Measurements from ENCODE around the gene KIAA1217. TPM values are rescaled to one million over a fixed set of nuclear protein-coding genes. Genes with fewer than 3 reads are reported as not detected.

The KIAA1217 gene
- total and polyA plus RNA-seq, 3 donors from 2014 or later: 40.0 to 197 (median 134) TPM

DNA sequence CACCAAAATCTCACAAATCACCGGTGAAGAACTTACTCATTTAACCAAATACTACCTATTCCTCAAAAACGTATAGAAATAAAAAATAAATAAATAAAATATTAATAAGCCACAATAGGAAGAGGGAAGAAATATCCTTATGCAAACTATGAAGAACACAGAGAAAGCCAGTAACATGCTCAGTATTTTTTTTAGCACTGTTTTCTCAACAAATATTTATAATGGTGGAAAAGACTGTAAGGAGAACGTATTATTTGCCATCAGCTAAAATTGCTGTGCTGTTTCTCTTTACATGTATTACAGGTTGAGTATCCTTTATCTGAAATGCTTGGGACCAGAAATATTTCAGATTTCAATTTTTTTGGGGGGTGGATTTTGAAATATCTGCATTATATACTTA, 21.0 kb downstream of the KIAA1217 start:
- Histone ChIP-seq H3K4me3 (no peak overlapping the region), H3K9me3 (no peaks in the 10 kb centered on the region), H3K4me1 (no peaks in the 10 kb centered on the region), H3K27me3 (no peaks in the 10 kb centered on the region), H3K27ac (no peak overlapping the region), H3K36me3 (ENCODE audit: low read depth, missing control alignments) (no peaks in the 10 kb centered on the region)
- 94% methylated on average over 3 of the region's 3 CpGs for WGBS, 2 donors
- DNase-seq: no peak
- TF ChIP-seq, protein P1, sequence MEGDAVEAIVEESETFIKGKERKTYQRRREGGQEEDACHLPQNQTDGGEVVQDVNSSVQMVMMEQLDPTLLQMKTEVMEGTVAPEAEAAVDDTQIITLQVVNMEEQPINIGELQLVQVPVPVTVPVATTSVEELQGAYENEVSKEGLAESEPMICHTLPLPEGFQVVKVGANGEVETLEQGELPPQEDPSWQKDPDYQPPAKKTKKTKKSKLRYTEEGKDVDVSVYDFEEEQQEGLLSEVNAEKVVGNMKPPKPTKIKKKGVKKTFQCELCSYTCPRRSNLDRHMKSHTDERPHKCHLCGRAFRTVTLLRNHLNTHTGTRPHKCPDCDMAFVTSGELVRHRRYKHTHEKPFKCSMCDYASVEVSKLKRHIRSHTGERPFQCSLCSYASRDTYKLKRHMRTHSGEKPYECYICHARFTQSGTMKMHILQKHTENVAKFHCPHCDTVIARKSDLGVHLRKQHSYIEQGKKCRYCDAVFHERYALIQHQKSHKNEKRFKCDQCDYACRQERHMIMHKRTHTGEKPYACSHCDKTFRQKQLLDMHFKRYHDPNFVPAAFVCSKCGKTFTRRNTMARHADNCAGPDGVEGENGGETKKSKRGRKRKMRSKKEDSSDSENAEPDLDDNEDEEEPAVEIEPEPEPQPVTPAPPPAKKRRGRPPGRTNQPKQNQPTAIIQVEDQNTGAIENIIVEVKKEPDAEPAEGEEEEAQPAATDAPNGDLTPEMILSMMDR (IDR thresholded peaks at IDR 0.05): no peak
- TF ChIP-seq POLR2A (IDR thresholded peaks at IDR 0.05): no peak
- intact Hi-C loops (cut with DNase I; ENCODE audit: low total_unique reads): no loop called here

DNA sequence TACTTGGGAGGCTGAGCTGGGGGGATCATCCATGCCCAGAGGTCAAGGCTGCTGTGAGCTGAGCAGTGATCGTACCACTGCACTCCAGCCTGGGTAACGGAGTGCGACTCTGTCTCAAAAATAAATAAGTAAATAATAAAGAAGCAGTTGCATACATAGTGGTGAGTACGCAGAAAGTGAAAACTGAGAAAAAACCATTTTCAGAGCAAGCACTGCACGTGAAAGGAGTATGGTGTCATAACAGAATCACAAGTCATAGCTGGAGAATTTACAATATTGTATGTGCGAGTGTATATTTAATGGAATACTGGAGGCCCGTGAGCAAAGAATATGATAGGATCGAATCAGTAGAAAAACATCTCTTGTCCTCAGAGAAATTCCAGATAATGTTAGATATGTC, 22.3 kb downstream of the KIAA1217 start:
- Histone ChIP-seq H3K27me3 (no peaks in the 10 kb centered on the region), H3K27ac (no peak overlapping the region), H3K36me3 (ENCODE audit: low read depth, missing control alignments) (no peaks in the 10 kb centered on the region), H3K4me3 (no peak overlapping the region), H3K9me3 (no peaks in the 10 kb centered on the region), H3K4me1 (no peaks in the 10 kb centered on the region)
- no peak for DNase-seq
- 90% methylated on average over 8 of the region's 8 CpGs for WGBS, 2 donors
- no peak for TF ChIP-seq POLR2A (IDR thresholded peaks at IDR 0.05)
- TF ChIP-seq, protein P1 (IDR thresholded peaks at IDR 0.05): no peak
- intact Hi-C loops (cut with DNase I; ENCODE audit: low total_unique reads): no loop called here

DNA sequence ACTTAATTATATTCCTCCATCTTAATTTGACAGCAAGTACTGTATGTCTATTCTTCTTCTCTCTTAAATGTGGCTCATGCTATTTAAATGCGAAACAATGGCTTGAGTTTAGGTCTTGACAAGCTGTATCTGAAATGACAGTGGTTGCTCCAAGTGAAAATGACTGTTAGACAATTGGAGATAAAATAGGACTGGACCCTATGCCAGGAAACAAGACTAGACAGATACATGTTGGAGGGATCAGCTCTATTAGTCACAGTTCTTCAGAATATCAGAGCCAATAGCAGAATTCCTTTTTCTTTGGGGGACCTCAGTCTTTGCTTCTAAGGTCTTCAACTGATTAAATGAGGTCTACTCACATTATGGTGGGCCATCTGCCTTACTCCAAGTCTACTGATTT, 25.8 kb downstream of the KIAA1217 start:
- no peaks in the 10 kb centered on the region for H3K27me3 ChIP-seq
- intact Hi-C loops (cut with DNase I; ENCODE audit: low total_unique reads): no loop called here
- peaks cover 9% of the 10 kb centered on the region for H3K4me1 ChIP-seq
- H3K4me3 ChIP-seq: no peak overlapping the region
- TF ChIP-seq POLR2A (IDR thresholded peaks at IDR 0.05): no peak
- TF ChIP-seq, protein P1 (IDR thresholded peaks at IDR 0.05): no peak
- no peak for DNase-seq
- no peaks in the 10 kb centered on the region for H3K36me3 ChIP-seq (ENCODE audit: low read depth, missing control alignments)
- no peak overlapping the region for H3K27ac ChIP-seq
- no peaks in the 10 kb centered on the region for H3K9me3 ChIP-seq
- WGBS, 2 donors: 97% methylated on average over 1 of the region's 1 CpG

DNA sequence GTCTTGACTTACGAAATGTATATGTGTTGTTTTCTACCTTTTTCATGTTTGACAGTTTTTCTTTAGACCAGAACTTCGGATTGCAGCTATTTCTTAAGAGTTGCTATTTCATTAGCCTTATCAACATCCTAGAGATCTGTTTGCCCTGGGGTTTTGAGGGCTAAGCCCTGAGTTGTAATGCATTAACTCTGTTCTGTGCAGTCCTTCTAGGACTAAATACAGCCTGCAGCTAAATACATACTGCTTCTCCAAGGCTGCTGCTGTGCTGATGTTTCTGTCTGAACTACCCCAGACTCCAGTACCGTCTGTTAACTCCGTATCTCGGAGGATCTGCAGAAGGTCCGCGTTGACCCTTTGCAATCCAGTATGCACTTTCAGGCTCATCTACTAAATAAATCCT, 26.5 kb downstream of the KIAA1217 start:
- no peak overlapping the region for H3K27ac ChIP-seq
- peaks cover 16% of the 10 kb centered on the region for H3K4me1 ChIP-seq
- no peaks in the 10 kb centered on the region for H3K27me3 ChIP-seq
- no peaks in the 10 kb centered on the region for H3K36me3 ChIP-seq (ENCODE audit: low read depth, missing control alignments)
- intact Hi-C loops (cut with DNase I; ENCODE audit: low total_unique reads): no loop called here
- no peak for DNase-seq
- no peak overlapping the region for H3K4me3 ChIP-seq
- TF ChIP-seq POLR2A (IDR thresholded peaks at IDR 0.05): no peak
- TF ChIP-seq, protein P1 (IDR thresholded peaks at IDR 0.05): no peak
- H3K9me3 ChIP-seq: no peaks in the 10 kb centered on the region
- WGBS, 2 donors: 62 to 79% methylated on average over 7 of the region's 7 CpGs

DNA sequence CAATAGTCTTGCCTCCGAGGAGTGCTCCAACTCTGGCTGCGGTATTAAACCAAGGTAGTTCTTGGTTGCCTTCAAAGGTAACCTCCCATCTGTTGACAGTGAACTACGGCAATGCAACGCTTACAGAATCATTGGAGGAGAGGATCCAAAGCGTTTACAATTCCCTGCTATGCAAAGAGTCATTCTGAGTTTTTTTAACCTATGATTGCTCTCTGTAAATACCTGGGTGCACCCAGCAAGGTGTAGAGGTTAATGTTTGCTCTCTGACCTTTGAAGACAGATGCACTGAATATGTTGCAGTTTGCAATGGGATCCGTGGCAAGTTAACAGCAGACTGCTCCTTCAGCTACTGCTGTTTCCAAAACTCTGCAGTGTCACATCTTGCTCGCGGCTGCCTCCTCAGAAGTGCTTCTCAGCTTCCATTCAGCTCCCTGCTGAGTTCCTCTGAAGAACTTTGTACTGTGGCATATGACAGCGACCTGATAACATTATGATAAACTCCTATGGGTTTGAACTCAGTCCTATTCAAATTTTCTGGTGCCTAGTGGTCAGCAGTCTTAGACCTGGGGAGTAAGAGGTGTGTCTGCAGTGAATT, 29.0 kb downstream of the KIAA1217 start:
- intact Hi-C loops (cut with DNase I; ENCODE audit: low total_unique reads): no loop called here
- Histone ChIP-seq H3K27me3 (no peaks in the 10 kb centered on the region), H3K36me3 (ENCODE audit: low read depth, missing control alignments) (no peaks in the 10 kb centered on the region), H3K4me1 (peaks cover 24% of the 10 kb centered on the region), H3K4me3 (no peak overlapping the region), H3K27ac (no peak overlapping the region), H3K9me3 (no peaks in the 10 kb centered on the region)
- peak; percentile 28 for DNase-seq
- WGBS, 2 donors: 64 to 68% methylated on average over 9 of the region's 9 CpGs
- no peak for TF ChIP-seq POLR2A (IDR thresholded peaks at IDR 0.05)
- TF ChIP-seq, protein P1 (IDR thresholded peaks at IDR 0.05): no peak
